GM12874 (cell line): ENCODE measurements around the gene MAPK8IP1.

Source experiments
- CTCF ChIP-seq: IDR thresholded peaks from 2 replicates; pipeline ENCODE4 v1.5.1; 2011; ENCODE audit warnings: low read depth, mild to moderate bottlenecking, control low read depth, low read length, moderate library complexity; ENCODE audit not compliant: insufficient read depth

The MAPK8IP1 gene

GRCh38 chr11:45877845-45878244 lies 7.6 kb upstream of the MAPK8IP1 start:
- TF ChIP-seq CTCF = no peak

- TF ChIP-seq CTCF = no peak
These were observed 5.4 kb upstream of the MAPK8IP1 start for GRCh38 chr11:45879803-45880686.

GRCh38 chr11:45880772-45881570 lies 4.5 kb upstream of the MAPK8IP1 start:
- TF ChIP-seq CTCF = no peak

- no peak for TF ChIP-seq CTCF
These were observed 3.6 kb upstream of the MAPK8IP1 start for GRCh38 chr11:45881708-45882368.

GRCh38 chr11:45884596-45885185 lies 760 bp upstream of the MAPK8IP1 start:
- no peak for TF ChIP-seq CTCF

- TF ChIP-seq CTCF = no peak
These were observed 670 bp downstream of the MAPK8IP1 start for GRCh38 chr11:45885921-45886721.
